ENCODE data around the gene ARPC1B. TPM values are rescaled to one million over a fixed set of nuclear protein-coding genes. Genes with fewer than 3 reads are reported as not detected.
A peak's percentile ranks its signal among the peaks of the same experiment; 100 is the strongest.

Gene ARPC1B
- total and polyA plus RNA-seq, 9 of the 15 experiments (the other 6 are each of a cell fraction or from before 2014, with no cell fraction given) = 6.7 to 357 (median 211) TPM

GRCh38 chr7:99398891-99399445 lies 24.4 kb downstream of the ARPC1B start (continued):
- TF ChIP-seq ZBTB11 (CRISPR knock-in tag; IDR thresholded peaks at IDR 0.05) = no peak
- TF ChIP-seq POLR2AphosphoS5 (IDR thresholded peaks at IDR 0.05; ENCODE audit: control insufficient read depth, insufficient read depth, low read depth, low read length) = peak; percentile 8; the same call in 1 of the 2 replicates
- TF ChIP-seq E2F6 (IDR thresholded peaks at IDR 0.05; ENCODE audit: borderline replicate concordance in 1 of 2, extremely low read depth in 1 of 2, insufficient read depth in 1 of 2, insufficient read length in 1 of 2, low read depth in 1 of 2, low read length in 1 of 2, poor library complexity in 1 of 2, severe bottlenecking in 1 of 2) = no peak
- no peak for TF ChIP-seq HDAC2 (IDR thresholded peaks at IDR 0.05)
- 0 out of 2 replicates have a peak, but pooled peaks have one; percentile 31 for TF ChIP-seq SUPT5H (IDR thresholded peaks at IDR 0.05)

Data from K562 (cell line).